B cell (primary cell): ENCODE measurements around the gene ITPRIPL1. TPM values are rescaled to one million over a fixed set of nuclear protein-coding genes. Genes with fewer than 3 reads are reported as not detected.
A peak's percentile ranks its signal among the peaks of the same experiment; 100 is the strongest.

Experiments
- ATAC-seq: fragments of 200-7000 bp; cut with Tn5 transposase; one replicate; pipeline ENCODE4 v1.10.0; 2021; ENCODE audit warnings: low read depth, mild to moderate bottlenecking, moderate number of reproducible peaks, moderate library complexity
- CTCF ChIA-PET: fragments of 350-600 bp; sonication (Branson Sonifier 250); formaldehyde crosslinking; loops from one replicate; lab custom pipeline; 2021; ENCODE audit warnings: antibody characterized with exemption, inconsistent platforms; lab: Charles Lee
- POLR2A ChIA-PET: fragments of 350-600 bp; sonication (Branson Sonifier 250); formaldehyde crosslinking; loops from one replicate; lab custom pipeline; 2021; ENCODE audit warnings: antibody characterized with exemption; lab: Charles Lee
- DNase-seq: peaks from one replicate; pipeline ENCODE4 v3.0.0; 2013
- H2AFZ ChIP-seq: 2 replicates; pipeline ENCODE4 v1.6.1; 2012; ENCODE audit warnings: mild to moderate bottlenecking, low read depth, low read length; ENCODE audit not compliant: insufficient read depth, poor library complexity, severe bottlenecking
- H3K27ac ChIP-seq, 2 donors: 1 replicate in 1 of 2; 2 replicates in 1 of 2; pipeline ENCODE4 v1.5.1; 2012 to 2013; ENCODE audit warnings: low read length in 2 of 2, mild to moderate bottlenecking in 2 of 2, moderate library complexity in 1 of 2
- H3K27me3 ChIP-seq, 4 experiments: fragments of 200-600 bp in 1 of 4; sonication (generic) in 1 of 4; replicated peaks in 1 of 4; 1 replicate in 2 of 4; 2 replicates in 2 of 4; pipeline versions ENCODE4 v1.6.1 to v1.7.0; 2013 to 2016; ENCODE audit warnings: low read length in 3 of 4, mild to moderate bottlenecking in 2 of 4, mixed read lengths in 1 of 4, moderate library complexity in 1 of 4; ENCODE audit not compliant: insufficient read depth in 4 of 4, control insufficient read depth in 3 of 4; ENCODE audit errors: control extremely low read depth in 1 of 4
- H3K36me3 ChIP-seq, 2 experiments: replicated peaks in 1 of 2; 1 replicate in 1 of 2; 2 replicates in 1 of 2; pipeline versions ENCODE4 v1.6.1 to v1.7.1; 2013; ENCODE audit warnings: low read length in 1 of 2; ENCODE audit not compliant: insufficient read depth in 2 of 2, control insufficient read depth in 1 of 2; ENCODE audit errors: control extremely low read depth in 1 of 2, extremely low read depth in 1 of 2
- H3K4me1 ChIP-seq, 2 donors: fragments of 200-600 bp in 1 of 2; sonication (generic) in 1 of 2; 1 replicate in 1 of 2; 2 replicates in 1 of 2; pipeline versions ENCODE4 v1.5.1 to v1.6.1; 2013 to 2017; ENCODE audit warnings: low read length in 2 of 2; ENCODE audit not compliant: control insufficient read depth in 2 of 2, insufficient read depth in 2 of 2
- H3K4me2 ChIP-seq: replicated peaks from 2 replicates; pipeline ENCODE3; 2012; ENCODE audit warnings: mild to moderate bottlenecking, low read depth, low read length; ENCODE audit not compliant: poor library complexity, severe bottlenecking
- H3K4me3 ChIP-seq, 5 experiments: fragments of 200-600 bp in 1 of 5; sonication (generic) in 1 of 5; 1 replicate in 3 of 5; 2 replicates in 2 of 5; pipeline versions ENCODE4 v1.5.1 to v1.7.0; 2011 to 2016; ENCODE audit warnings: low read length in 4 of 5, mild to moderate bottlenecking in 4 of 5, low read depth in 2 of 5, control low read depth in 1 of 5, moderate library complexity in 1 of 5; ENCODE audit not compliant: insufficient read depth in 1 of 5; ENCODE audit errors: control extremely low read depth in 1 of 5, extremely low read depth in 1 of 5
- H3K79me2 ChIP-seq: fragments of 200-600 bp; sonication (generic); one replicate; pipeline ENCODE4 v1.6.0; 2016; ENCODE audit warnings: low read length; ENCODE audit not compliant: control insufficient read depth, insufficient read depth
- H3K9ac ChIP-seq: fragments of 200-600 bp; sonication (generic); 2 replicates; pipeline ENCODE4 v1.6.1; 2017; ENCODE audit warnings: mild to moderate bottlenecking, low read length, moderate library complexity
- H3K9me3 ChIP-seq, 3 donors: one replicate each; pipeline versions ENCODE4 v1.6.1 to v1.7.1; 2013; ENCODE audit warnings: low read length in 2 of 3; ENCODE audit not compliant: control insufficient read depth in 2 of 3, insufficient read depth in 1 of 3; ENCODE audit errors: control extremely low read depth in 1 of 3
- H4K20me1 ChIP-seq: 2 replicates; pipeline ENCODE4 v1.6.0; 2012; ENCODE audit warnings: mild to moderate bottlenecking, low read length; ENCODE audit not compliant: insufficient read depth, control insufficient read depth, poor library complexity, severe bottlenecking
- H3K27ac Mint-ChIP-seq: one replicate; pipeline ENCODE4 v1.8.0; 2021; ENCODE audit warnings: mixed read lengths
- H3K27me3 Mint-ChIP-seq: one replicate; pipeline ENCODE4 v1.8.0; 2021; ENCODE audit warnings: mixed read lengths
- H3K4me1 Mint-ChIP-seq: one replicate; pipeline ENCODE4 v1.8.0; 2021; ENCODE audit warnings: mixed read lengths
- H3K4me3 Mint-ChIP-seq: one replicate; pipeline ENCODE4 v1.8.0; 2021; ENCODE audit warnings: mixed read lengths
- H3K9me3 Mint-ChIP-seq: one replicate; pipeline ENCODE4 v1.8.0; 2022; ENCODE audit warnings: mixed read lengths; ENCODE audit not compliant: insufficient read depth
- EZH2 ChIP-seq: IDR thresholded peaks from 2 replicates; pipeline ENCODE4 v1.6.1; 2012; ENCODE audit warnings: borderline replicate concordance, low read depth, mild to moderate bottlenecking, moderate library complexity, low read length; ENCODE audit not compliant: insufficient read depth, poor library complexity, severe bottlenecking
- WGBS: methylation state at CpG from one replicate; pipeline ENCODE4 v1.1.5; 2013; ENCODE audit warnings: missing lambda C conversion rate; ENCODE audit not compliant: insufficient coverage; 5-methylcytosine and 5-hydroxymethylcytosine counted together
- intact Hi-C: fragments of 100-400 bp; cut with micrococcal nuclease; formaldehyde crosslinking; loops from one replicate; pipeline ENCODE4 v1.10.0; 2022
- polyA plus RNA-seq: library from polyadenylated mRNA; depleted of rRNA; stranded (reverse); fragments of >200 nt; gene quantifications from 2 replicates; pipeline ENCODE4 v1.2.3, GENCODE V29; 2012
- total RNA-seq, 2 donors: library from RNA; stranded (reverse); fragments of 120-200 nt in 1 of 2; gene quantifications; 1 replicate in 1 of 2; 2 replicates in 1 of 2; pipeline versions ENCODE4 v1.2.3 to v1.2.4, GENCODE V29; 2013 to 2022
- TF ChIP-seq, protein P1 (sequence below): fragments of 200-600 bp; IDR thresholded peaks from one replicate; pipeline ENCODE4 v1.8.0; 2022; ENCODE audit warnings: antibody characterized with exemption, mild to moderate bottlenecking

The ITPRIPL1 gene
- total and polyA plus RNA-seq, 2 donors (not counting 1 experiment from before 2014, with no cell fraction given), result 1.8 to 4.2 TPM

GRCh38 chr2:96333708-96334107, 8.6 kb downstream of the ITPRIPL1 start:
- no peak overlapping the region for H3K4me2 ChIP-seq
- no peaks in the 10 kb centered on the region for H3K9me3 Mint-ChIP-seq
- ATAC-seq (no peak), DNase-seq (no peak)
- no peaks in the 10 kb centered on the region for H3K9me3 ChIP-seq
- no peak for TF ChIP-seq EZH2
- TF ChIP-seq, protein P1, sequence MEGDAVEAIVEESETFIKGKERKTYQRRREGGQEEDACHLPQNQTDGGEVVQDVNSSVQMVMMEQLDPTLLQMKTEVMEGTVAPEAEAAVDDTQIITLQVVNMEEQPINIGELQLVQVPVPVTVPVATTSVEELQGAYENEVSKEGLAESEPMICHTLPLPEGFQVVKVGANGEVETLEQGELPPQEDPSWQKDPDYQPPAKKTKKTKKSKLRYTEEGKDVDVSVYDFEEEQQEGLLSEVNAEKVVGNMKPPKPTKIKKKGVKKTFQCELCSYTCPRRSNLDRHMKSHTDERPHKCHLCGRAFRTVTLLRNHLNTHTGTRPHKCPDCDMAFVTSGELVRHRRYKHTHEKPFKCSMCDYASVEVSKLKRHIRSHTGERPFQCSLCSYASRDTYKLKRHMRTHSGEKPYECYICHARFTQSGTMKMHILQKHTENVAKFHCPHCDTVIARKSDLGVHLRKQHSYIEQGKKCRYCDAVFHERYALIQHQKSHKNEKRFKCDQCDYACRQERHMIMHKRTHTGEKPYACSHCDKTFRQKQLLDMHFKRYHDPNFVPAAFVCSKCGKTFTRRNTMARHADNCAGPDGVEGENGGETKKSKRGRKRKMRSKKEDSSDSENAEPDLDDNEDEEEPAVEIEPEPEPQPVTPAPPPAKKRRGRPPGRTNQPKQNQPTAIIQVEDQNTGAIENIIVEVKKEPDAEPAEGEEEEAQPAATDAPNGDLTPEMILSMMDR, result no peak
- ChIA-PET POLR2A (interaction anchor here (2.8 kb wide), 1 partner anchor 9 kb away, joined by 16 read pairs; the partner anchor contains the start of gene ITPRIPL1), CTCF (interaction anchor here (0.7 to 2.8 kb wide), 2 partner anchors 13 to 74 kb away, joined by 3 to 22 read pairs; no protein-coding TSS in a partner anchor)
- peaks cover 9% of the 10 kb centered on the region for H3K79me2 ChIP-seq
- H3K9ac ChIP-seq, result no peak overlapping the region
- no peaks in the 10 kb centered on the region for H3K27me3 ChIP-seq
- H3K4me1 Mint-ChIP-seq, result peaks cover 28% of the 10 kb centered on the region
- H3K4me3 Mint-ChIP-seq, result peak overlapping the region; percentile 72
- H3K27me3 Mint-ChIP-seq, result no peaks in the 10 kb centered on the region
- H3K36me3 ChIP-seq, result no peaks in the 10 kb centered on the region
- peaks cover 14 to 22% of the 10 kb centered on the region in 2 donors for H3K4me1 ChIP-seq
- peak overlapping the region; percentile 47 for H3K27ac Mint-ChIP-seq
- 74% methylated on average over 3 of the region's 3 CpGs for WGBS
- intact Hi-C loops, result loop anchor here (2.0 kb wide), 2 partner anchors 13 to 125 kb away; partner anchors contain the start of gene STARD7
- no peaks in the 10 kb centered on the region for H4K20me1 ChIP-seq
- no peak overlapping the region for H3K4me3 ChIP-seq
- H3K27ac ChIP-seq, result no peak overlapping the region
- H2AFZ ChIP-seq, result no peak overlapping the region

- intact Hi-C loops, result loop anchor here (5.0 kb wide), 1 partner anchor 481 kb away; the partner anchor contains the start of gene CNNM3
- H2AFZ ChIP-seq, result peak overlapping the region; percentile 91
- H3K27me3 Mint-ChIP-seq, result no peaks in the 10 kb centered on the region
- peak overlapping the region; percentile 69 for H3K27ac Mint-ChIP-seq
- no peaks in the 10 kb centered on the region for H4K20me1 ChIP-seq
- H3K79me2 ChIP-seq, result peaks cover 28% of the 10 kb centered on the region
- DNase-seq (no peak), ATAC-seq (no peak)
- peak overlapping the region; percentile 83 for H3K4me2 ChIP-seq
- peaks cover 14 to 22% of the 10 kb centered on the region in 2 donors for H3K4me1 ChIP-seq
- no peaks in the 10 kb centered on the region for H3K27me3 ChIP-seq
- 21% methylated on average over 11 of the region's 15 CpGs for WGBS
- peak overlapping the region; percentile 76 for H3K9ac ChIP-seq
- ChIA-PET CTCF (interaction anchor here (1.0 to 2.8 kb wide), 6 partner anchors 11 to 173 kb away, joined by 3 to 22 read pairs (median 4); partner anchors contain the start of gene ITPRIPL1), POLR2A (interaction anchor here (0.6 to 4.0 kb wide), 5 partner anchors 9 to 210 kb away, joined by 3 to 28 read pairs (median 11); partner anchors contain the start of genes ITPRIPL1 and SNRNP200)
- H3K27ac ChIP-seq, result peak overlapping the region in 1 of 2 donors; percentile 92
- H3K9me3 Mint-ChIP-seq, result no peaks in the 10 kb centered on the region
- H3K4me3 Mint-ChIP-seq, result peak overlapping the region; percentile 71
- no peaks in the 10 kb centered on the region for H3K36me3 ChIP-seq
- TF ChIP-seq, protein P1, result no peak
- TF ChIP-seq EZH2, result no peak
- no peaks in the 10 kb centered on the region for H3K9me3 ChIP-seq
- H3K4me3 ChIP-seq, result peak overlapping the region; percentile 15 to 78 (median 61)
- H3K4me1 Mint-ChIP-seq, result peaks cover 33% of the 10 kb centered on the region
Measured at GRCh38 chr2:96336104-96336775, 11.1 kb downstream of the ITPRIPL1 start.
